ENCODE results near the gene TRAF3. TPM values are rescaled to one million over a fixed set of nuclear protein-coding genes. Genes with fewer than 3 reads are reported as not detected.

The TRAF3 gene
- total and polyA plus RNA-seq, 10 donors: 11.1 to 61.5 (median 39.1) TPM

DNA sequence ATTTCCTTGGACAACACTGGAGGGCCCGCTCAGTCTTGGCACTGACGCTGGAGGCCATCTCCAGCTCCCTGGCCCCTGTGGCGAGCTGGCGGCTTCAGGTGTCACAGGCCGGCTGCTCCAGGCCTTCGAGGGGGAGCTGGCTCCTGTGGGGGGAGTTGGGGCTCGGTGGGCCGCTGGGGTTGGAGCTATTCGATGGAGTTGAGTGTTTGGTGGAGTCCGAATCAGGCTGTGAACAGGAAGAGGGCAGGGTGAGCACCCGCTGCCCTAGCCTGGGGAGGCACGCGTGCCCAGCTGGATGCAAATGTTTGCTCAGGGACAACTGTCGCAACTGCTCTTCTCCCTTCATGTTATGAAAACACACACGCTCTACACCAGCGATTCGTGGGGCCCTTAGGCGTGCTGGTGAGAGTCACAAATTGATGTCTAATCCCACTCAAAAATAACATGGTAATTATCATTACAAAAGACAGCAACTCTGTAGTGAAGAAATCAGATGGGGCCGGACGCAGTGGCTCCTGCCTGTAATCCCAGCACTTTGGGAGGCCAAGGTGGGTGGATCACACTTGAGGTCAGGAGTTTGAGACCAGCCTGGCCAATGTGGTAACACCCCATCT, 156.5 kb downstream of the TRAF3 start:
- Histone ChIP-seq H3K27ac (no peak overlapping the region), H3K9me3 (no peaks in the 10 kb centered on the region), H3K4me1 (peaks cover 7 to 28% (median 22%) of the 10 kb centered on the region in 6 donors), H3K36me3 (peaks cover 0 to 53% (median 20%) of the 10 kb centered on the region in 6 donors), H3K27me3 (replicated peaks in 1 of 7) (peaks cover 3 to 30% (median 23%) of the 10 kb centered on the region in 7 donors), H3K4me3 (no peak overlapping the region)
- peak in 1 of 3 donors; percentile 27 for TF ChIP-seq POLR2AphosphoS5 (IDR thresholded peaks at IDR 0.05)
- no peak for TF ChIP-seq POLR2A (IDR thresholded peaks at IDR 0.05)
- intact Hi-C loops (cut with DNase I; ENCODE audit: low total_unique reads): no loop called here
- DNase-seq: peak; percentile 56
- 78 to 92% (median 91%) methylated on average over 20 of the region's 20 CpGs for WGBS, 5 donors

DNA sequence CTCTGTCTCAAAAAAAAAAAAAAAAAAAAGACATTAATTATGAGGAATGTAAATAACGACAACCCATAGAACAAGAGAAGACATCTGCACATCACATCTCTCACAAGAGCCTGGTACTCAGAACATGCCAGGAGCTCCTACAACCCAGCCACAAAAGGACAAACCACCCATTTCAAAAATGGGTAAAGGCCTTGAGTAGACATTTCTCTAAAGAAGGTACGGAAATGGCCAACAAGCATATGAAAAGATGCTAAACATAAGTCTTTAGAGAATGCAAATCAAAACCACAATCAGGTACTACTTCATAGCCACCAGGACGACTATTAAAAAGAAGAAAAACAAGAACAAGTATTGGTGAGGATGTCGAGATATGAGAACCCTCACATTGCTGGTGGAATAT, 158.5 kb downstream of the TRAF3 start:
- peaks cover 0 to 73% (median 33%) of the 10 kb centered on the region in 6 donors for H3K36me3 ChIP-seq
- no peak for TF ChIP-seq POLR2AphosphoS5 (IDR thresholded peaks at IDR 0.05)
- no peak for DNase-seq
- H3K27me3 ChIP-seq (replicated peaks in 1 of 7): peaks cover 0 to 10% (median 3%) of the 10 kb centered on the region in 7 donors
- H3K4me3 ChIP-seq: no peak overlapping the region
- intact Hi-C loops (cut with DNase I; ENCODE audit: low total_unique reads): no loop called here
- no peaks in the 10 kb centered on the region for H3K9me3 ChIP-seq
- peaks cover 0 to 8% (median 3%) of the 10 kb centered on the region in 6 donors for H3K4me1 ChIP-seq
- no peak overlapping the region for H3K27ac ChIP-seq
- WGBS, 5 donors: 72 to 94% (median 79%) methylated on average over 4 of the region's 4 CpGs

DNA sequence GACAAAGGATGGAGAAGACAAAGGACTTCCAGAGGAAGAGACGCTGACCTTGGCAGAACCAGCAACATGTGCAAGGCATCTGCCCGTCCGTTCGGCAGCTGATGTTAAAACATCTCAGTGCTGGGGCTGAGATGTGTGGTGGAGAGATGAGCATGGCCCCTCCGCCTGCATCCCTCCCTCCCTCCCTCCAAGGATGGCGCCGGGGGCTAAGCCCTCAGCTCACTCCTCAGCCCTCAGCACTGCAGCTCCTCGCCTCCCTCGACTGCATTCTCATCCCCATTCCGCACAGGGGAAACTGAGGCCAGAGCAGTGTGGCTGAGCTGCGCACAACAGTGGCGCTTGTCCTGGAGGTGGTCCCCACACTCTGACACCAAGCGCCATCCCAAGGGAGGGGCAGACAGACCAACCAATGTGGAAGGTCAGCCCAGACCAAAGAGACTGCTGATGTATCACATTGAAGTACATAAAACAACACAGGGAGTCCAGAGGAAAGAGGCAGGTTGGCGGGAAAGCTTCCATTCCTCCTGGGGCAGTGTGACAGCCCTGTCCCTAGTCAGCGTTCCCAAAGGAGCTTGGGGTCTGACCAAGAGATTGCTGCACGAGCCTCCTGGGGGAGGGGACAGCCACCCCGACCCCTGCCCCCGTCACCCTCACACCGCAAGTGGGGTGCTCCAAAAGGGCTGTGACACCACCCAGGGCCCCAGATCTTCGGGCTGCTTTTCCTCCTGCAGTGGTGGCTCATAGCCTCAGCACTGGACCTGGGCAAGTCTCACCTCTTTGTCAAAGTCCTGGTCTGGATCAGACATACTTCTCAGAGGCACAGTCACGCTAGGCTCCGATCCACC, 160.3 kb downstream of the TRAF3 start:
- Histone ChIP-seq H3K27me3 (replicated peaks in 1 of 7) (no peaks in the 10 kb centered on the region), H3K4me1 (peaks cover 0 to 14% (median 10%) of the 10 kb centered on the region in 6 donors), H3K27ac (no peak overlapping the region), H3K36me3 (peaks cover 0 to 83% (median 40%) of the 10 kb centered on the region in 6 donors), H3K9me3 (no peaks in the 10 kb centered on the region), H3K4me3 (no peak overlapping the region)
- no peak for TF ChIP-seq POLR2A (IDR thresholded peaks at IDR 0.05)
- TF ChIP-seq CTCF (IDR thresholded peaks at IDR 0.05 in 8 of 11, conservative IDR thresholded peaks at IDR 0.05 in 3 of 11): no peak
- TF ChIP-seq POLR2AphosphoS5 (IDR thresholded peaks at IDR 0.05): no peak
- intact Hi-C loops (cut with DNase I; ENCODE audit: low total_unique reads): no loop called here
- DNase-seq: peak; percentile 64
- 87 to 92% (median 91%) methylated on average over 19 to 22 of the region's 22 CpGs for WGBS, 5 donors

DNA sequence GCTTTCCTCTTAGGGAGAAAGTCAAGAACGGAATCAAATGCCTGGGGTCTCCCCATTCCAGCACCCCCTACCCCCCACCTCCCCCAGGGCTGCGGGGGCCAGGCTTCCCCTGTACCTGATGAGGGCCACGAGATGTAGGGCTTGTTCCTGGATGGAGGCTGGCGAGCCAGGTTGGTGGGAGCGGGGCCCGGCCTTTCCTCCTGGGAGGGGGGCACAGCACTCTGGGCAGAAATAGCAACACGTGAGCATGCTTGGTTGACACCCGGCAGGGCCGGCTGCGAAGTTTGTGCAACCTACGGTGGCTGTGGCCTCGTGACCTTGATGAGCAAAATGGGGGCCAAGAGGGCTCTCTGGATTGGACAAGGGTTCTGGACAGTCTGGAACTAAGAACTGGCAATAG, 160.9 kb downstream of the TRAF3 start:
- Histone ChIP-seq H3K9me3 (no peaks in the 10 kb centered on the region), H3K4me1 (peaks cover 0 to 14% (median 10%) of the 10 kb centered on the region in 6 donors), H3K36me3 (peaks cover 0 to 83% (median 44%) of the 10 kb centered on the region in 6 donors), H3K27ac (no peak overlapping the region), H3K4me3 (no peak overlapping the region), H3K27me3 (replicated peaks in 1 of 7) (no peaks in the 10 kb centered on the region)
- TF ChIP-seq POLR2AphosphoS5 (IDR thresholded peaks at IDR 0.05) (peak in 2 of 3 donors; percentile 6 to 33), CTCF (IDR thresholded peaks at IDR 0.05 in 8 of 11, conservative IDR thresholded peaks at IDR 0.05 in 3 of 11) (no peak)
- DNase-seq: no peak
- intact Hi-C loops (cut with DNase I; ENCODE audit: low total_unique reads): no loop called here
- WGBS, 5 donors: 91 to 98% (median 94%) methylated on average over 10 to 12 of the region's 12 CpGs

GRCh38 chr14:102939329-102939728, 162.1 kb downstream of the TRAF3 start:
- intact Hi-C loops (cut with DNase I; ENCODE audit: low total_unique reads): no loop called here
- 86 to 100% (median 96%) methylated on average over 2 to 18 of the region's 18 CpGs for WGBS, 5 donors

More at GRCh38 chr14:102939329-102939728, 162.1 kb downstream of the TRAF3 start:
- Histone ChIP-seq H3K9me3 (no peaks in the 10 kb centered on the region), H3K4me1 (peaks cover 0 to 14% (median 10%) of the 10 kb centered on the region in 6 donors), H3K27ac (no peak overlapping the region), H3K27me3 (replicated peaks in 1 of 7) (no peaks in the 10 kb centered on the region), H3K4me3 (no peak overlapping the region), H3K36me3 (peaks cover 0 to 83% (median 52%) of the 10 kb centered on the region in 6 donors)
- DNase-seq: no peak
- TF ChIP-seq POLR2A (IDR thresholded peaks at IDR 0.05) (no peak), POLR2AphosphoS5 (IDR thresholded peaks at IDR 0.05) (peak in 2 of 3 donors; percentile 25 to 54), CTCF (IDR thresholded peaks at IDR 0.05 in 8 of 11, conservative IDR thresholded peaks at IDR 0.05 in 3 of 11) (no peak)

Measured in spleen (tissue), 11 donors.